H1 (cell line): Measurements from ENCODE around the gene ARHGEF10L. TPM values are rescaled to one million over a fixed set of nuclear protein-coding genes. Genes with fewer than 3 reads are reported as not detected.

ENCODE experiments used
- CTCF ChIA-PET: fragments of 300-600 bp; sonication (Branson Sonifier 250); formaldehyde crosslinking; loops from one replicate; lab custom pipeline; 2021; ENCODE audit not compliant: partially characterized antibody; lab: Charles Lee
- POLR2A ChIA-PET: fragments of 300-600 bp; sonication (Branson Sonifier 250); formaldehyde crosslinking; loops from one replicate; lab custom pipeline; 2021; ENCODE audit warnings: inconsistent platforms; ENCODE audit not compliant: partially characterized antibody; lab: Charles Lee
- DNase-seq, 2 experiments: peaks; one replicate each; pipeline versions ENCODE4 v3.0.0 to v3.0.0-alpha.2; 2010 to 2022; ENCODE audit warnings: low spot score in 2 of 2, low read depth in 1 of 2, mixed read lengths in 1 of 2
- FAIRE-seq: peaks from 2 replicates; lab custom pipeline; 2011; peaks lifted over from hg19 to GRCh38; lab: Jason Lieb, UNC
- H2AFZ ChIP-seq: 2 replicates; pipeline ENCODE4 v1.8.1; 2012; ENCODE audit warnings: low read length, inconsistent platforms
- H2AK5ac ChIP-seq: 2 replicates; pipeline ENCODE4 v1.6.1; 2013; ENCODE audit warnings: low read depth, low read length
- H2BK120ac ChIP-seq: replicated peaks from 2 replicates; pipeline ENCODE3; 2013; ENCODE audit warnings: low read depth, low read length, inconsistent platforms
- H2BK12ac ChIP-seq: 2 replicates; pipeline ENCODE4 v1.6.1; 2013; ENCODE audit warnings: low read depth, low read length
- H2BK15ac ChIP-seq: 2 replicates; pipeline ENCODE4 v1.6.1; 2013; ENCODE audit warnings: low read length
- H2BK20ac ChIP-seq: 2 replicates; pipeline ENCODE4 v1.6.1; 2013; ENCODE audit warnings: low read length
- H2BK5ac ChIP-seq: 2 replicates; pipeline ENCODE4 v1.6.1; 2013; ENCODE audit warnings: low read depth, low read length
- H3K14ac ChIP-seq: 2 replicates; pipeline ENCODE4 v1.6.1; 2013; ENCODE audit warnings: inconsistent platforms; ENCODE audit not compliant: insufficient read length
- H3K18ac ChIP-seq: 2 replicates; pipeline ENCODE4 v1.6.1; 2013; ENCODE audit warnings: low read length; ENCODE audit errors: extremely low read depth
- H3K23ac ChIP-seq: 2 replicates; pipeline ENCODE4 v1.6.1; 2013; ENCODE audit warnings: inconsistent platforms; ENCODE audit not compliant: insufficient read length
- H3K23me2 ChIP-seq: 2 replicates; pipeline ENCODE4 v1.6.1; 2013; ENCODE audit warnings: low read depth, low read length
- H3K27ac ChIP-seq: 2 replicates; pipeline ENCODE4 v1.6.1; 2011; ENCODE audit warnings: low read depth, low read length, inconsistent platforms
- H3K27me3 ChIP-seq, 4 experiments: replicated peaks in 1 of 4; 1 replicate in 1 of 4; 2 replicates in 3 of 4; pipeline versions ENCODE4 v1.6.1 to v1.8.1; 2011 to 2013; ENCODE audit warnings: low read length in 3 of 4, mild to moderate bottlenecking in 3 of 4, inconsistent platforms in 2 of 4, mixed read lengths in 2 of 4, moderate library complexity in 1 of 4; ENCODE audit not compliant: control insufficient read depth in 3 of 4, insufficient read depth in 3 of 4; ENCODE audit errors: extremely low read depth in 1 of 4
- H3K36me3 ChIP-seq, 4 experiments: 2 replicates each; pipeline versions ENCODE4 v1.6.1 to v1.8.1; 2011 to 2013; ENCODE audit warnings: mild to moderate bottlenecking in 4 of 4, low read length in 3 of 4, moderate library complexity in 2 of 4, control low read depth in 1 of 4, inconsistent platforms in 1 of 4; ENCODE audit not compliant: insufficient read depth in 4 of 4, control insufficient read depth in 2 of 4
- H3K4ac ChIP-seq: replicated peaks from 2 replicates; pipeline ENCODE3; 2013; ENCODE audit warnings: low read length, low read depth, mixed read lengths, inconsistent platforms; ENCODE audit not compliant: insufficient read length
- H3K4me1 ChIP-seq, 4 experiments: replicated peaks in 1 of 4; 1 replicate in 1 of 4; 2 replicates in 3 of 4; pipeline versions ENCODE4 v1.6.1 to v1.8.1; 2011 to 2013; ENCODE audit warnings: low read length in 3 of 4, inconsistent platforms in 2 of 4, mixed read lengths in 1 of 4; ENCODE audit not compliant: insufficient read depth in 4 of 4, control insufficient read depth in 3 of 4
- H3K4me2 ChIP-seq, 2 experiments: 2 replicates each; pipeline versions ENCODE4 v1.6.1 to v1.8.1; 2011 to 2013; ENCODE audit warnings: low read depth in 2 of 2, low read length in 2 of 2, control low read depth in 1 of 2, inconsistent platforms in 1 of 2, mild to moderate bottlenecking in 1 of 2; ENCODE audit not compliant: insufficient read depth in 1 of 2
- H3K4me3 ChIP-seq, 4 experiments: fragments of 200-600, 300-600 bp in 1 of 4; sonication (generic), shearing (Covaris generic), sonication (Bioruptor Twin) in 1 of 4; 2 replicates each; pipeline versions ENCODE4 v1.5.1 to v1.8.1; 2011 to 2016; ENCODE audit warnings: low read length in 4 of 4, low read depth in 3 of 4, control low read depth in 2 of 4, inconsistent platforms in 2 of 4, mild to moderate bottlenecking in 2 of 4, mixed read lengths in 1 of 4, moderate library complexity in 1 of 4; ENCODE audit not compliant: insufficient read depth in 2 of 4; ENCODE audit errors: extremely low read depth in 1 of 4
- H3K56ac ChIP-seq: replicated peaks from 2 replicates; pipeline ENCODE3; 2013; ENCODE audit warnings: low read depth, mild to moderate bottlenecking, mixed read lengths, low read length, inconsistent platforms; ENCODE audit not compliant: insufficient read length
- H3K79me1 ChIP-seq: 2 replicates; pipeline ENCODE4 v1.6.1; 2013; ENCODE audit warnings: low read depth, low read length, control low read depth
- H3K79me2 ChIP-seq, 2 experiments: 2 replicates each; pipeline versions ENCODE4 v1.6.1 to v1.8.1; 2012 to 2013; ENCODE audit warnings: low read length in 2 of 2, mild to moderate bottlenecking in 2 of 2, inconsistent platforms in 1 of 2; ENCODE audit not compliant: insufficient read depth in 2 of 2, control insufficient read depth in 1 of 2
- H3K9ac ChIP-seq, 4 experiments: replicated peaks in 1 of 4; 1 replicate in 1 of 4; 2 replicates in 3 of 4; pipeline versions ENCODE4 v1.6.1 to v1.8.1; 2011 to 2013; ENCODE audit warnings: low read depth in 3 of 4, low read length in 3 of 4, control low read depth in 2 of 4, mild to moderate bottlenecking in 2 of 4, moderate library complexity in 2 of 4, inconsistent platforms in 1 of 4; ENCODE audit errors: extremely low read depth in 1 of 4
- H3K9me3 ChIP-seq, 2 experiments: 2 replicates each; pipeline versions ENCODE4 v1.6.1 to v1.8.1; 2012 to 2013; ENCODE audit warnings: mild to moderate bottlenecking in 2 of 2, moderate library complexity in 2 of 2, control low read depth in 1 of 2, inconsistent platforms in 1 of 2, low read depth in 1 of 2, low read length in 1 of 2, mixed read lengths in 1 of 2; ENCODE audit not compliant: insufficient read depth in 2 of 2
- H4K20me1 ChIP-seq, 2 experiments: replicated peaks in 1 of 2; 2 replicates each; pipeline versions ENCODE3 to v1.8.1; 2011 to 2013; ENCODE audit warnings: inconsistent platforms in 2 of 2, low read length in 2 of 2, mild to moderate bottlenecking in 1 of 2; ENCODE audit not compliant: insufficient read depth in 2 of 2, control insufficient read depth in 1 of 2
- H4K5ac ChIP-seq: 2 replicates; pipeline ENCODE4 v1.6.1; 2013; ENCODE audit warnings: low read length, low read depth, mixed read lengths, inconsistent platforms; ENCODE audit not compliant: insufficient read length
- H4K8ac ChIP-seq: 2 replicates; pipeline ENCODE4 v1.8.0; 2013; ENCODE audit warnings: mild to moderate bottlenecking, moderate library complexity, low read length, inconsistent platforms; ENCODE audit not compliant: insufficient read depth; ENCODE audit errors: extremely low read depth
- H4K91ac ChIP-seq: replicated peaks from 2 replicates; pipeline ENCODE3; 2013; ENCODE audit warnings: low read length, mixed read lengths, inconsistent platforms; ENCODE audit not compliant: insufficient read length
- ASH2L ChIP-seq: fragments of 200-600, 300-600 bp; sonication (generic); IDR thresholded peaks from one replicate; pipeline ENCODE4 v1.7.1; 2017; ENCODE audit warnings: low read length
- CHD1 ChIP-seq: IDR thresholded peaks from 2 replicates; pipeline ENCODE4 v1.6.1; 2012; ENCODE audit warnings: low read depth, low read length, improper control_type of control experiment
- CTBP2 ChIP-seq: IDR thresholded peaks from 2 replicates; pipeline ENCODE4 v1.7.0; 2011; ENCODE audit warnings: borderline replicate concordance, mild to moderate bottlenecking, moderate library complexity, mixed read lengths, low read length; ENCODE audit not compliant: insufficient read depth, insufficient read length
- EGR1 ChIP-seq: IDR thresholded peaks from 2 replicates; pipeline ENCODE4 v1.6.1; 2011; ENCODE audit warnings: low read depth, low read length, borderline replicate concordance
- EP300 ChIP-seq, 2 experiments: IDR thresholded peaks; 1 replicate in 1 of 2; 2 replicates in 1 of 2; pipeline ENCODE4 v1.6.1; 2011 to 2012; ENCODE audit warnings: low read depth in 2 of 2, low read length in 2 of 2, mild to moderate bottlenecking in 2 of 2, borderline replicate concordance in 1 of 2, inconsistent platforms in 1 of 2, moderate library complexity in 1 of 2
- FOSL1 ChIP-seq: IDR thresholded peaks from 2 replicates; pipeline ENCODE4 v1.6.1; 2011; ENCODE audit warnings: mild to moderate bottlenecking, low read depth, low read length, moderate library complexity; ENCODE audit not compliant: insufficient read depth
- HDAC2 ChIP-seq, 2 experiments: fragments of 300-600 bp in 1 of 2; sonication (generic) in 1 of 2; IDR thresholded peaks; 2 replicates each; pipeline ENCODE4 v1.6.1; 2011 to 2012; ENCODE audit warnings: low read depth in 2 of 2, low read length in 2 of 2, mild to moderate bottlenecking in 2 of 2, moderate library complexity in 2 of 2, borderline replicate concordance in 1 of 2, inconsistent platforms in 1 of 2
- JUN ChIP-seq: IDR thresholded peaks from 2 replicates; pipeline ENCODE4 v1.6.1; 2011; ENCODE audit warnings: low read depth, mild to moderate bottlenecking, improper control_type of control experiment, low read length
- POU5F1 ChIP-seq: IDR thresholded peaks from 2 replicates; pipeline ENCODE4 v1.6.1; 2011; ENCODE audit warnings: low read depth, mild to moderate bottlenecking, low read length, moderate library complexity
- RAD21 ChIP-seq, 2 experiments: IDR thresholded peaks in 1 of 2; conservative IDR thresholded peaks in 1 of 2; 2 replicates each; pipeline ENCODE4 v1.6.1; 2011; ENCODE audit warnings: low read depth in 2 of 2, low read length in 2 of 2, improper control_type of control experiment in 1 of 2, inconsistent platforms in 1 of 2, mild to moderate bottlenecking in 1 of 2, moderate library complexity in 1 of 2
- SP4 ChIP-seq: IDR thresholded peaks from 2 replicates; pipeline ENCODE4 v1.6.1; 2012; ENCODE audit warnings: low read length, inconsistent platforms
- TBP ChIP-seq: IDR thresholded peaks from 2 replicates; pipeline ENCODE4 v1.6.1; 2011; ENCODE audit warnings: low read depth, low read length, improper control_type of control experiment
- TEAD4 ChIP-seq: IDR thresholded peaks from 2 replicates; pipeline ENCODE4 v1.6.1; 2012; ENCODE audit warnings: low read depth, low read length, inconsistent platforms, mixed read lengths
- WGBS, 2 experiments: shearing (Covaris generic) in 1 of 2; methylation state at CpG; one replicate each; pipeline versions ENCODE4 v1.1.6 to v1.1.7; 2013 to 2015; ENCODE audit warnings: low lambda C conversion rate in 2 of 2, mixed read lengths in 2 of 2, inconsistent platforms in 1 of 2, low coverage in 1 of 2, missing lambda C conversion rate in 1 of 2; ENCODE audit not compliant: insufficient replicate concordance in 2 of 2, insufficient coverage in 1 of 2, insufficient read length in 1 of 2; ENCODE audit errors: extremely low coverage in 1 of 2, missing lambda C conversion rate in 1 of 2; 5-methylcytosine and 5-hydroxymethylcytosine counted together
- polyA plus RNA-seq, 7 experiments: library from polyadenylated mRNA; depleted of rRNA in 3 of 7; stranded (reverse) in 5 of 7; unstranded in 2 of 7; fragments of >200 nt in 5 of 7; fragments of 200-250 nt in 2 of 7; gene quantifications; 1 replicate in 5 of 7; 2 replicates in 1 of 7; 4 replicates in 1 of 7; pipeline versions ENCODE4 v1.2.1 to v1.2.3, GENCODE V29; 2011 to 2013; ENCODE audit warnings: missing spikeins in 2 of 7, mixed read lengths in 2 of 7
- total RNA-seq: library from RNA; stranded (reverse); fragmentation: NEBNext Ultra II Directional; extraction: Animal tissue kit (Norgen Biotek cat#: 25700); gene quantifications from 2 replicates; pipeline ENCODE4 v1.2.1, GENCODE V29; 2021

Gene ARHGEF10L
- total and polyA plus RNA-seq, 2 of the 8 experiments (the other 6 are each of a cell fraction or from before 2014, with no cell fraction given), result 33.6 to 39.6 TPM

GRCh38 chr1:17576519-17576853 is 37.0 kb downstream of the ARHGEF10L start:
- Histone ChIP-seq H3K18ac (peak overlapping the region; percentile 78), H2BK12ac (peak overlapping the region; percentile 80; the same call in 1 of the 2 replicates), H4K8ac (peak overlapping the region; percentile 62), H2AFZ (no peak overlapping the region), H2BK5ac (peak overlapping the region; percentile 66; the same call in 1 of the 2 replicates), H3K79me2 (peaks cover 0 to 82% of the 10 kb centered on the region in 2 experiments; a peak in 3 of 4 replicates), H3K27me3 (no peaks in the 10 kb centered on the region), H3K4me3 (no peak overlapping the region), H3K23me2 (no peaks in the 10 kb centered on the region), H3K9ac (no peak overlapping the region), H3K4ac (no peak overlapping the region), H3K79me1 (peaks cover 29% of the 10 kb centered on the region), H2AK5ac (0 out of 2 replicates have a peak overlapping the region, but pooled peaks have one; percentile 16), H2BK15ac (peak overlapping the region; percentile 61; the same call in 1 of the 2 replicates), H3K4me2 (no peak overlapping the region), H3K14ac (no peak overlapping the region), H2BK120ac (no peak overlapping the region), H4K5ac (no peak overlapping the region), H3K56ac (no peak overlapping the region), H2BK20ac (no peak overlapping the region), H3K4me1 (peaks cover 10 to 57% (median 41%) of the 10 kb centered on the region in 4 experiments), H3K36me3 (no peaks in the 10 kb centered on the region), H4K20me1 (peaks cover 5 to 6% of the 10 kb centered on the region in 2 experiments), H3K23ac (no peak overlapping the region), H4K91ac (no peak overlapping the region), H3K9me3 (no peaks in the 10 kb centered on the region), H3K27ac (no peak overlapping the region)
- POLR2A ChIA-PET, result interaction anchor here (1.3 to 10.3 kb wide), 3 partner anchors 14 to 36 kb away, joined by 3 to 102 read pairs (median 4); no protein-coding TSS in a partner anchor
- WGBS, 2 experiments, result 91% methylated on average over 6 of the region's 6 CpGs; no CpG with 5 or more reads in 1 of the 2 experiments
- DNase-seq, result no peak
- CTCF ChIA-PET, result interaction anchor here (0.8 to 86.2 kb wide), 8 partner anchors 8 to 82 kb away, joined by 3 to 1640 read pairs (median 84); no protein-coding TSS in a partner anchor
- FAIRE-seq, result no peak
- no peak for TF ChIP-seq FOSL1
- TF ChIP-seq SP4, result no peak
- TF ChIP-seq POU5F1, result no peak
- no peak for TF ChIP-seq CHD1
- TF ChIP-seq HDAC2 (IDR thresholded peaks at IDR 0.05; ENCODE audit: borderline replicate concordance in 1 of 2, low read depth in 2 of 2, low read length in 2 of 2), result no peak
- no peak for TF ChIP-seq EGR1
- no peak for TF ChIP-seq TEAD4
- TF ChIP-seq JUN, result no peak
- no peak for TF ChIP-seq CTBP2
- no peak for TF ChIP-seq EP300 (IDR thresholded peaks at IDR 0.05; ENCODE audit: borderline replicate concordance in 1 of 2, low read depth in 2 of 2, low read length in 2 of 2)
- no peak for TF ChIP-seq ASH2L
- TF ChIP-seq TBP, result no peak
- no peak for TF ChIP-seq RAD21 (IDR thresholded peaks at IDR 0.05 in 1 of 2, conservative IDR thresholded peaks at IDR 0.05 in 1 of 2; ENCODE audit: low read depth in 2 of 2, low read length in 2 of 2)
